Neural progenitor cell (in vitro differentiated cells): ENCODE data around the gene ELF1.

Source experiments
- CTCF ChIP-seq: fragments of 200-600 bp; sonication (generic); IDR thresholded peaks from 2 replicates; pipeline ENCODE4 v1.5.1; 2017; ENCODE audit warnings: antibody characterized with exemption, mild to moderate bottlenecking
- EZH2 ChIP-seq: fragments of 200-600 bp; sonication (generic); IDR thresholded peaks from 2 replicates; pipeline ENCODE4 v1.6.1; 2017; ENCODE audit warnings: antibody characterized with exemption, mild to moderate bottlenecking, moderate library complexity
- EZH2phosphoT487 ChIP-seq: fragments of 200-600 bp; sonication (generic); IDR thresholded peaks from 2 replicates; pipeline ENCODE4 v1.6.1; 2017; ENCODE audit warnings: antibody characterized with exemption

GRCh38 chr13:40966298-40966697 lies 52.8 kb downstream of the ELF1 start:
- TF ChIP-seq CTCF (no peak), EZH2 (no peak), EZH2phosphoT487 (no peak)
